HS-27A (cell line): ENCODE data around the gene DHX34.
"Not testable (repeated sequence)": the region's sequence is repeated elsewhere in the genome, so short reads cannot be mapped to it uniquely, and the experiment has no call there.

Experiments used
- DNase-seq: peaks from one replicate; pipeline ENCODE4 v3.0.0-alpha.2; 2012; ENCODE audit warnings: low read depth, missing footprints

The DHX34 gene

GRCh38 chr19:47348819-47349795 lies at the start of gene DHX34:
Gene DHX34 (plus strand): TSS chr19:47349315. CDS start chr19:47353031, 3,716 bp downstream.
- DNase-seq = peak; percentile 97

GRCh38 chr19:47300867-47301266 lies 48.2 kb upstream of the DHX34 start:
- DNase-seq = not testable (repeated sequence)

GRCh38 chr19:47302249-47302648 lies 46.9 kb upstream of the DHX34 start:
- DNase-seq = no peak

GRCh38 chr19:47303966-47304365 lies 45.1 kb upstream of the DHX34 start:
- no peak for DNase-seq

GRCh38 chr19:47305309-47305751 lies 43.8 kb upstream of the DHX34 start:
- peak; percentile 62 for DNase-seq

- DNase-seq = no peak
Measured at GRCh38 chr19:47306303-47306702, 42.8 kb upstream of the DHX34 start.

GRCh38 chr19:47309038-47309437 lies 40.1 kb upstream of the DHX34 start:
- DNase-seq = no peak

GRCh38 chr19:47309608-47310007 lies 39.5 kb upstream of the DHX34 start, which contains the start of gene C5AR1:
Gene C5AR1 (plus strand): TSS chr19:47309861. CDS start chr19:47309896, 35 bp downstream.
- no peak for DNase-seq

GRCh38 chr19:47310323-47310722 lies 38.8 kb upstream of the DHX34 start:
- no peak for DNase-seq

GRCh38 chr19:47310819-47311218 lies 38.3 kb upstream of the DHX34 start:
- DNase-seq = no peak

- DNase-seq = no peak
Measured at GRCh38 chr19:47312366-47313006, 36.6 kb upstream of the DHX34 start.

GRCh38 chr19:47313754-47314295 lies 35.3 kb upstream of the DHX34 start:
- DNase-seq = no peak

- peak; percentile 75 for DNase-seq
Measured at GRCh38 chr19:47315125-47315821, 33.8 kb upstream of the DHX34 start.

- DNase-seq = no peak
Measured at GRCh38 chr19:47316513-47316912, 32.6 kb upstream of the DHX34 start.

- no peak for DNase-seq
Measured at GRCh38 chr19:47319923-47320871, 28.9 kb upstream of the DHX34 start.

- no peak for DNase-seq
Measured at GRCh38 chr19:47321630-47322029, 27.5 kb upstream of the DHX34 start.

- no peak for DNase-seq
Measured at GRCh38 chr19:47322058-47322457, 27.1 kb upstream of the DHX34 start.

- no peak for DNase-seq
Measured at GRCh38 chr19:47323409-47323808, 25.7 kb upstream of the DHX34 start.

- no peak for DNase-seq
Measured at GRCh38 chr19:47323872-47324271, 25.2 kb upstream of the DHX34 start.

GRCh38 chr19:47324502-47324901 lies 24.6 kb upstream of the DHX34 start:
- no peak for DNase-seq

- DNase-seq = no peak
Measured at GRCh38 chr19:47330466-47330869, 18.6 kb upstream of the DHX34 start.
